HCEC 1CT (cell line): ENCODE data around the gene PRSS36.

Source experiments
- DNase-seq: peaks from one replicate; pipeline ENCODE4 v3.0.0-alpha.2; 2017

The PRSS36 gene

DNA sequence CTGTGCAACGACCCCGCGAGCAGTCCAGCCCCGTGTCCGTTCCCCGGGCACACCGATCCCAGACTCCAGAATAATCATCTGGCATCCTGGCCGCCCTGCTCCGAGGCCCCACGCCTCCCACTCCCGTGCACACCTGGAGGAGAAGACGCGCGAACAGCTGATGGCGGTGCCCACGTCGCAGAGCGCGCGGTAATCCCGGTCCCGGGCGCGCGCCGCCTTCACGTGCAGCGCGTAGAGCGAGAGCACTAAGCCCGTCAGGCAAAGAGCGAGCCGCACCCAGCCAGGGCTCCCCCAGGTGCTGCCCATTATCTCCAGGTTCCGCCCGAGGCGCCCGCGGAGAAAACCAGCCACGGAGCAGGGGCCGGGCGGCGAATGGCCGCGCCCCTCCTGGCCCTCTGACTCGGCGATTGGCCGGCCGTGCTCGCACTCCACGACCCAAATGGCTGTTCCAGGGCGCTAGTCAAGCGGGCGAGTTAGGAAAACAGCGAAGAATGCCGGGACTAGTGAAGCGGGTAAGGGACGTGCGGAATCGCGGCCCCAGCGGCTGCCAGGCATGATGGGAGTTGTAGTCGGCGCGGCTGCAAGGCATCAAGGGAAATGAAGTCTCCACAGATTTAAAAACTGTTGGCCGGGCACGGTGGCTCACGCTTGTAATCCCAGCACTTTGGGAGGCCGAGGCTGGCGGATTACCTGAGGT, 55.3 kb downstream of the PRSS36 start, which contains the start of gene VKORC1:
Gene VKORC1 (minus strand): TSS at position 374 of the 697 bp plus-strand sequence. CDS start 68 bp downstream, at position 306.
- peak; percentile 99 for DNase-seq

DNA sequence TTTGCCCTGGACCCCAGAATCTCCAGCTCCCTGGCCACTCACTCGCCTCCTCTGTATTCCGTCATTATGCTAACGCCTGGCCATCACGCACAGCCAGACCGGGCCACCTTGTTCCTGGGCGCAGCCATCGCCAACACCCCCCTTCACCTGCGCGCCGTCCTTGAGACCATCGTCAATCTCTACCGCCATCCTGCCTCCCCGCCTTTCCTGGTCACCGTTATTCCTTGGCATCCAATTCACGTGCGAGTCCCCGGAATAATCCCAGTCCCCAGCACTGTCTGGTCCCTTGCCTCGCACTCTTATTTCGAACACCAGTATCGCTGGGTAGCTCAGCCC, 55.8 kb downstream of the PRSS36 start:
- no peak for DNase-seq

DNA sequence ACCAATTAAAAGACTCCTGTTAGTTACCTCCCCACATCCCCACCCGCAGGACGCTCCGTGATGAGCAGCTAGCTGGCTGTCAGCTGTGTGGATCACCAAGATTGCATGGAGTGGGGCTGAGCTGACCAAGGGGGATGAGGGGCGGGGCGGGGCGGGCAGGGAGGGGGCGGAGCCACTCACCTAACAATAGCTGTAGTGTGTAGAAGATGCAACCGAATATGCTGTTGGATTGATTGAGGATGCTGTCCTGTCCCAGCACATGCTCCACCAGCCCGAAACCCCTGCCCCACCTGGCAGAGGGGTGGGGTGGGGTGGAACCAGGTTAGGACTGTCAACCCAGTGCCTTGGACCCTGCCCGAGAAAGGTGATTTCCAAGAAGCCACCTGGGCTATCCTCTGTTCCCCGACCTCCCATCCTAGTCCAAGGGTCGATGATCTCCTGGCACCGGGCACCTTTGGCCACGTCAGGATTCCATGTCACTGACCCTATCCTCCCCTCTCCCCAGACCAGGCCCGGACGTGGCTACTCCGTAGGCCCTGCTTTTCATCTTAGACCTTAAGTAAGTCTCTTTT, 56.6 kb downstream of the PRSS36 start:
- peak; percentile 41 for DNase-seq

DNA sequence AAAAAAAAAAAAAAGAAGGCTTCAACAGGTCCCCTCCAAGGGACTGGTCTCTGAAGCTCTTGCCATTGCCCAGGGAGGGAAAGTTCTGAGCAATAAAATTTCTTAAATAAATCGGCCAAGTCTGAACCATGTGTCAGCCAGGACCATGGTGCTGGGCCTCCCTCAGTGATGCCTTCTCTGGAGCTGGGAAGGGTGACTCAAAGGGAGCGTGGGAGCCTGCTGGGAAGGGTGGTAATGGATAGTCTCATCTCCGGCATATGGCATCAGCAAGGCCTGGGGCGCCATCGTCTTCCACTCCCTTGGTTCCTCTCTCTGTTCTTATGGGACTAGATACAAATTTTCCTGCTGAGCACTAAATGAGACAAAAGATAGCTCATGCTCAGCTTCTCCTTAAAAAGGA, 57.5 kb downstream of the PRSS36 start:
- no peak for DNase-seq

DNA sequence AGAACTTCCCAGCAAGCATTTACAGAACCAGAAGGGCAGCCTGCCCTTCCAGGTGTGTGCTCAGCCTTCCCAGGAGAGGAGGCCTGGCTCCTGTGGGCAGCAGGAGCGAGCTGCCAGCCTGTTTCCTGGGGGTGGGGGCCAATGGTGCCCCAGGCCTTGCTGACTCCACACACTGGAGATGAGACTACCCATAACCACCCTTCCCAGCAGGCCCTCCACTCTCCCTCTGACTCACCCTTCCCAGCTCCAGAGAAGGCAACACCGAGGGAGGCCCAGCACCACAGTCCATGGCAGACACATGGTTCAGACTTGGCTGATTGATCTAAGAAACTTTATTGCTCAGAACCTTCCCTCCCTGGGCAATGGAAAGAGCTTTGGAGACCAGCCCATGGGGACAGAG, 59.3 kb downstream of the PRSS36 start:
- no peak for DNase-seq

DNA sequence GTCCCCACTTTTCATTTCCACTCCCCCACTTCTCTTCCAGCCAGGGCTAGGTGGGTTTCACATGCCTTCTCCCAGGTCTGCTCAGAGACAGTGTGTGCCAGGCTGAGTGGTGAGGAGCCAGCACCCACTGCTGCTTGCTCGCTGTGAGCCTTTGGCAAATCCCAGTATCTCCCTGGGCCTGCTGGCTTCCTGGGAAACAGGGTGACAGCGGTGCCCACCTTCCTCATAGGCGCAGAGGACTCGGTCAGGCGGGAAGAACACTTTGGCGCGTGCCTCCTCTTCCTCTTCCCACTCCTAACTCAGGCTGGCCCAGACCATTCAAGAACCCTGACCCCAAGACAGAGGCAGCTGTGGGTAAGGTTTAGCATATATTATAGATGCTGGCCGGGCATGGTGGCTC, 60.7 kb downstream of the PRSS36 start:
- DNase-seq: no peak
